Activated CD8-positive, alpha-beta T cell treated with anti-CD3 and anti-CD28 coated beads, Interleukin-2, amount 10 ng/mL, durations not matched to agents 7 days and 5 days (primary cell): ENCODE results near the gene EDNRA. TPM values are rescaled to one million over a fixed set of nuclear protein-coding genes. Genes with fewer than 3 reads are reported as not detected.
"Not testable (repeated sequence)": the region's sequence is repeated elsewhere in the genome, so short reads cannot be mapped to it uniquely, and the experiment has no call there.

Experiments used
- ATAC-seq: fragments of 150-1000 bp; cut with Tn5 transposase; one replicate; pipeline ENCODE4 v1.10.0; 2021; ENCODE audit warnings: moderate library complexity
- CTCF ChIA-PET: fragments of 350-600 bp; sonication (Branson Sonifier 250); formaldehyde crosslinking; loops from one replicate; lab custom pipeline; 2021; ENCODE audit warnings: antibody characterized with exemption; lab: Charles Lee
- POLR2A ChIA-PET: fragments of 350-600 bp; sonication (Branson Sonifier 250); formaldehyde crosslinking; loops from one replicate; lab custom pipeline; 2021; ENCODE audit warnings: antibody characterized with exemption; lab: Charles Lee
- DNase-seq: peaks from one replicate; pipeline ENCODE4 v3.0.0-alpha.2; 2020
- H3K27ac Mint-ChIP-seq: one replicate; pipeline ENCODE4 v1.8.0; 2021; ENCODE audit warnings: mild to moderate bottlenecking, mixed read lengths
- H3K27me3 Mint-ChIP-seq: one replicate; pipeline ENCODE4 v1.8.0; 2021; ENCODE audit warnings: low read depth, mixed read lengths
- H3K36me3 Mint-ChIP-seq: one replicate; pipeline ENCODE4 v1.8.0; 2021; ENCODE audit warnings: low read depth, mixed read lengths
- H3K4me1 Mint-ChIP-seq: one replicate; pipeline ENCODE4 v1.8.0; 2021; ENCODE audit warnings: low read depth, mixed read lengths
- H3K4me3 Mint-ChIP-seq: one replicate; pipeline ENCODE4 v1.8.0; 2021; ENCODE audit warnings: mild to moderate bottlenecking, mixed read lengths
- H3K9me3 Mint-ChIP-seq: one replicate; pipeline ENCODE4 v1.8.0; 2022; ENCODE audit warnings: mixed read lengths; ENCODE audit not compliant: insufficient read depth
- total RNA-seq, 2 experiments: library from RNA; stranded (reverse); gene quantifications; one replicate each; pipeline ENCODE4 v1.2.3, GENCODE V29; 2021

The EDNRA gene
- not detected for total RNA-seq

- ChIA-PET POLR2A (no interaction called here), CTCF (no interaction called here)
- Mint-ChIP-seq H3K4me1 (no peaks in the 10 kb centered on the region), H3K9me3 (no peaks in the 10 kb centered on the region), H3K27me3 (peaks cover 38% of the 10 kb centered on the region), H3K36me3 (no peaks in the 10 kb centered on the region), H3K4me3 (no peak within 1 kb of the TSS), H3K27ac (no peak within 1 kb of the TSS)
- no peak for ATAC-seq
- no peak for DNase-seq
Measured at GRCh38 chr4:147480891-147481576, at the start of gene EDNRA. TSS of gene EDNRA (plus strand) at chr4:147481097. CDS start at chr4:147485682, 4,585 bp downstream.

- H3K36me3 Mint-ChIP-seq, H3K27me3 Mint-ChIP-seq, H3K9me3 Mint-ChIP-seq, POLR2A ChIA-PET, H3K4me1 Mint-ChIP-seq, H3K4me3 Mint-ChIP-seq, ATAC-seq, H3K27ac Mint-ChIP-seq, CTCF ChIA-PET, DNase-seq: not testable (repeated sequence)
Measured at GRCh38 chr4:147434370-147434769, 46.5 kb upstream of the EDNRA start.

GRCh38 chr4:147440442-147440841 lies 40.5 kb upstream of the EDNRA start:
- Mint-ChIP-seq H3K4me1 (no peaks in the 10 kb centered on the region), H3K27me3 (no peaks in the 10 kb centered on the region), H3K4me3 (no peak overlapping the region), H3K27ac (no peak overlapping the region), H3K9me3 (no peaks in the 10 kb centered on the region), H3K36me3 (no peaks in the 10 kb centered on the region)
- no peak for DNase-seq
- ATAC-seq: no peak
- POLR2A ChIA-PET: no interaction called here
- CTCF ChIA-PET: no interaction called here

- Mint-ChIP-seq H3K36me3 (no peaks in the 10 kb centered on the region), H3K27me3 (no peaks in the 10 kb centered on the region), H3K4me1 (no peaks in the 10 kb centered on the region), H3K4me3 (no peak overlapping the region), H3K9me3 (no peaks in the 10 kb centered on the region), H3K27ac (no peak overlapping the region)
- POLR2A ChIA-PET: no interaction called here
- ATAC-seq (no peak), DNase-seq (no peak)
- CTCF ChIA-PET: no interaction called here
Measured at GRCh38 chr4:147447786-147448185, 33.1 kb upstream of the EDNRA start.

GRCh38 chr4:147453561-147454141 lies 27.2 kb upstream of the EDNRA start:
- no peaks in the 10 kb centered on the region for H3K4me1 Mint-ChIP-seq
- ChIA-PET POLR2A (no interaction called here), CTCF (no interaction called here)
- DNase-seq (no peak), ATAC-seq (no peak)
- H3K4me3 Mint-ChIP-seq: no peak overlapping the region
- no peaks in the 10 kb centered on the region for H3K36me3 Mint-ChIP-seq
- no peak overlapping the region for H3K27ac Mint-ChIP-seq
- no peaks in the 10 kb centered on the region for H3K9me3 Mint-ChIP-seq
- H3K27me3 Mint-ChIP-seq: no peaks in the 10 kb centered on the region

- CTCF ChIA-PET: no interaction called here
- DNase-seq: no peak
- Mint-ChIP-seq H3K27ac (no peak overlapping the region), H3K9me3 (no peaks in the 10 kb centered on the region), H3K36me3 (no peaks in the 10 kb centered on the region), H3K27me3 (no peaks in the 10 kb centered on the region), H3K4me1 (no peaks in the 10 kb centered on the region), H3K4me3 (no peak overlapping the region)
- ATAC-seq: no peak
- POLR2A ChIA-PET: no interaction called here
Measured at GRCh38 chr4:147456706-147457105, 24.2 kb upstream of the EDNRA start.

- H3K27ac Mint-ChIP-seq: no peak overlapping the region
- ChIA-PET CTCF (no interaction called here), POLR2A (no interaction called here)
- H3K4me1 Mint-ChIP-seq: no peaks in the 10 kb centered on the region
- no peaks in the 10 kb centered on the region for H3K27me3 Mint-ChIP-seq
- no peaks in the 10 kb centered on the region for H3K36me3 Mint-ChIP-seq
- no peak for ATAC-seq
- DNase-seq: no peak
- no peak overlapping the region for H3K4me3 Mint-ChIP-seq
- H3K9me3 Mint-ChIP-seq: no peaks in the 10 kb centered on the region
Measured at GRCh38 chr4:147461161-147461560, 19.7 kb upstream of the EDNRA start.

- POLR2A ChIA-PET: no interaction called here
- no peak for DNase-seq
- ATAC-seq: no peak
- no peaks in the 10 kb centered on the region for H3K4me1 Mint-ChIP-seq
- no peak overlapping the region for H3K27ac Mint-ChIP-seq
- no peaks in the 10 kb centered on the region for H3K9me3 Mint-ChIP-seq
- CTCF ChIA-PET: no interaction called here
- H3K27me3 Mint-ChIP-seq: no peaks in the 10 kb centered on the region
- H3K4me3 Mint-ChIP-seq: no peak overlapping the region
- H3K36me3 Mint-ChIP-seq: no peaks in the 10 kb centered on the region
Measured at GRCh38 chr4:147463065-147463464, 17.8 kb upstream of the EDNRA start.

- CTCF ChIA-PET: no interaction called here
- H3K27me3 Mint-ChIP-seq: no peaks in the 10 kb centered on the region
- H3K27ac Mint-ChIP-seq: no peak overlapping the region
- ATAC-seq (no peak), DNase-seq (no peak)
- no peak overlapping the region for H3K4me3 Mint-ChIP-seq
- no peaks in the 10 kb centered on the region for H3K36me3 Mint-ChIP-seq
- POLR2A ChIA-PET: no interaction called here
- no peaks in the 10 kb centered on the region for H3K4me1 Mint-ChIP-seq
- H3K9me3 Mint-ChIP-seq: no peaks in the 10 kb centered on the region
Measured at GRCh38 chr4:147465461-147465860, 15.4 kb upstream of the EDNRA start.

- ATAC-seq (no peak), DNase-seq (no peak)
- H3K4me1 Mint-ChIP-seq: no peaks in the 10 kb centered on the region
- peaks cover 34% of the 10 kb centered on the region for H3K27me3 Mint-ChIP-seq
- no peak overlapping the region for H3K27ac Mint-ChIP-seq
- POLR2A ChIA-PET: no interaction called here
- H3K36me3 Mint-ChIP-seq: no peaks in the 10 kb centered on the region
- H3K9me3 Mint-ChIP-seq: no peaks in the 10 kb centered on the region
- CTCF ChIA-PET: no interaction called here
- H3K4me3 Mint-ChIP-seq: no peak overlapping the region
Measured at GRCh38 chr4:147477439-147477838, 3.5 kb upstream of the EDNRA start.

GRCh38 chr4:147479376-147479775 lies 1.5 kb upstream of the EDNRA start:
- Mint-ChIP-seq H3K36me3 (no peaks in the 10 kb centered on the region), H3K27ac (no peak overlapping the region), H3K9me3 (no peaks in the 10 kb centered on the region), H3K4me3 (no peak overlapping the region), H3K4me1 (no peaks in the 10 kb centered on the region), H3K27me3 (peaks cover 35% of the 10 kb centered on the region)
- DNase-seq: no peak
- ChIA-PET CTCF (no interaction called here), POLR2A (interaction anchor here (0.6 kb wide), 1 partner anchor 117 kb away, joined by 6 read pairs; no protein-coding TSS in a partner anchor)
- ATAC-seq: no peak

GRCh38 chr4:147479786-147480185 lies 1.1 kb upstream of the EDNRA start:
- no peaks in the 10 kb centered on the region for H3K4me1 Mint-ChIP-seq
- CTCF ChIA-PET: no interaction called here

More at GRCh38 chr4:147479786-147480185, 1.1 kb upstream of the EDNRA start:
- peaks cover 34% of the 10 kb centered on the region for H3K27me3 Mint-ChIP-seq
- no peak overlapping the region for H3K27ac Mint-ChIP-seq
- POLR2A ChIA-PET: interaction anchor here (0.6 kb wide), 1 partner anchor 117 kb away, joined by 6 read pairs; no protein-coding TSS in a partner anchor
- H3K4me3 Mint-ChIP-seq: no peak overlapping the region
- no peak for DNase-seq
- ATAC-seq: no peak
- H3K9me3 Mint-ChIP-seq: no peaks in the 10 kb centered on the region
- no peaks in the 10 kb centered on the region for H3K36me3 Mint-ChIP-seq
